OCI-M1 (cell line): ENCODE measurements around the gene MED9.

Source experiments
- DNase-seq: peaks from one replicate; lab custom pipeline; 2025; lab: John Stamatoyannopoulos, UW

MED9 gene

DNA sequence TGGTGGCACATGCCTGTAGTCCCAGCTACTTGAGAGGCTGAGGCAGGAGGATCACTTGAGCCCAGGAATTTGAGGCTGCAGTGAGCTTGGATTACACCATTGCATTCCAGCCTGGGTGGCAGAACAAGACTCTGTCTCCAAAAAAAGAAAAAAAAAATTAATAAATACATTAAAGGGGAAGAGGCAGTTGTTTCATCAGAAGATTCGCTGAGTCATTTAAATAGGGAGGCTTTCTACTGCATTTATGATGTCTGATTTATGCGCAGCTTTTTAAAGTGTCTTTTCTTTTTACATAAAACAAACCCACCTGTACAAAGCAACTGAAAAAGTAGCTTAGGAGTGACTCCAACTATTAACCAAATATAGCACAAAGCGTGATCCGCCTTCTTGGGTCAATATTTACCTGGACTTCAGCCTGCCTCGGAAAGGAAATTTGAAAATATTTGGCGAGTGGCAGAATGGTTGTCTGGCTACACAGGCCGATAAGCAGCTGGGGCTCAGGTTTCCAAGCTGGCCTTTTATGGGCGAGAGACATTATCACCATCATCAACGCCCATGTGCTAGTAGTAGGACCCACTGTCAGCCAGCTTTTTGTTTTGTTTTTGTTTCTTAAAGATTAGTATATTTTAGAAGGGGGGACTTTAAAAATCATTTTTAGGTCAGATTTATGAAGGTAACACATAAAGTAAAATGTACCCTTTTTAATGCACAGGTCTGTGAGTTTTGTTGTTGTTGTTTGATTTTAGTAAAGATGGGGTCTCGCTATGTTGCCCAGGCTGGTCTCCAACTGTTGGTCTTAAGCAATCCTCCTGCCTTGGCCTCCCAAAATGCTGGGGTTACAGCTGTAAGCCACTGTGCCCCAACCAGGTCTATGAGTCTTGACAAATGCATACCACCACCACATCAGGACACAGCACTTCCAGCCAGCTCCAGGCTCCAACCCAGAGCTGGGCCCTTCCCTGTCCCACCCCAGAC, 61.9 kb downstream of the MED9 start:
- no peak for DNase-seq

DNA sequence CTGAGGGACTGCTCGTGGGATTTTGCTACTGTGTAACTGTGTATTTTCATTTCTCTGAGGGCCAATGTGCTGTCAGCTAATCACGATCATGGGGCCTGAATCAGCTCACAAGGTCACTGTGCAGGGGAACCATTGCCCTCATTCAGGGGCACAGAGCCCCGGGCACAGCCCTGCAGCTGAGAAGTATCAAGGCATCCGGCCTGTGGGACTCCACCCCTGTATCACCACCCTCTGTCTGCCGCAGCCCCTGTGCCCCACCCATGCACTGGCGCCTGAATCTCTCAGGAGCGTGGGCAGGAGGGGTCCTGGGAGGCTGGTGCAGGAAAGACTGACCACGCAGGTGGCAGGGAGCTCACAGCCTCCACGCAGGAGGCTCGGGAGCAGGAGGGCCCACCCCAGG, 62.8 kb downstream of the MED9 start:
- DNase-seq: no peak

DNA sequence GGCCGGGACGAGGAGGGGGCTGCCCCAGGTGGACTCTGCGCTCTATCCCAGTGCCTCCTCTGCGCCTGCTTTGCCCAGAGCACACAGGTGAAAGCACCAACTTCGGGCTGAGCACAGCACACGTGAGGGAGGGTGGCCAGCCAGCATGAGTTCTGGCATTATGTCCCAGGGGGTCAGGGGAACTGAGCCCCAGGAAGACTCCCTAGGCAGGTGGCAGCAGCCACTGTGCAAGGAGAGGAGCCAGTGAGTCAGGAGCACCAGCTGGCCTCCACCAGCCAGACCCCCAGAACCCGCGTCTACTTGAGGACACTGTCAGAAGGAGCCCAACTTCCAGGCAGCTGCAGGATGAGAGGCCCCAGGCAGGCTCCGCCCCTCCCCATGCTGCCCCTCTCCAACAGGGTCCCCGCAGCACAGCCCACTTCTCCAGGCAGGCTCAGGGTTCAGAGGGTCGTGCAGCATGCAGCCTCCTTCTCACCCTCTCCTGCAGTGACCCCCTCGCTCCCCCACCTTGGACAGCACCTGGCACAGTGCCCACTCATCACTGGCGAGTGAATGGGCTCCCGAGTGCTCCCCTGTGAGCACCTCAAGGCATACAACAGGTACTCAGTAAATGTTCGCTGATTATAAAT, 63.6 kb downstream of the MED9 start:
- DNase-seq: no peak

DNA sequence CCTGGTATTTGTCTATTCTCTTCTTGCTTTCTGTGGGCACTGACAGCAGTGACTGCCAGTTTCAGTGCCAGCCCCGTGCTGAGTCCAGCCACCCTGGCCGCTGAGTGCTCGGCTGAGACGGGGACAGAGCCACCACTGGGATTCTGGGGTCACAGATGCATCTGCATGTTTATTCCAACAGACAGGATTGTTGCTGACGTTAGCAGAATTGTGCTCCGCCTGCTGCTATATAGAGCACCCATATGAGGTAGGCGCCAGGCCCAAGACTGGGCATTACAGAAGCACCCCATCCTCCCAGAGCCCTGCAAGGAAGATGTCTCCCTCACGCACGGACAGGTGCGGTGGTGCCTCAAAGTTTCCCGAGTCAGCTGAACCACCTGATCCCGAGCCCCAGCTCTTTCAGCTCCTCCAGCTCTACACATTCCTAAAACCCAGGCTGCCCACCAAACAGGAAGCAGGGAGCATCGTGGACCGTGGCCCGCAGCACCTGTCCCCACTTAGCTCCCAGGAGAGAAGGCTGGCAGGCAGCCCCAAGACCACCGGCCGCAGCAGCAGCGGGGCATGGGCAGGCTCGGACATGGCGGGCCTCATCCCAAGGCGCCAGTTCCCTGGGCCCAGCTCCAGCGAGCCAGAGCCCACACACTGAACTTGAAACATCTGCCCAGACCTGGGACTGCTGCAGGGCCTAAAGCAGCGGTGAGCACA, 64.3 kb downstream of the MED9 start:
- no peak for DNase-seq

DNA sequence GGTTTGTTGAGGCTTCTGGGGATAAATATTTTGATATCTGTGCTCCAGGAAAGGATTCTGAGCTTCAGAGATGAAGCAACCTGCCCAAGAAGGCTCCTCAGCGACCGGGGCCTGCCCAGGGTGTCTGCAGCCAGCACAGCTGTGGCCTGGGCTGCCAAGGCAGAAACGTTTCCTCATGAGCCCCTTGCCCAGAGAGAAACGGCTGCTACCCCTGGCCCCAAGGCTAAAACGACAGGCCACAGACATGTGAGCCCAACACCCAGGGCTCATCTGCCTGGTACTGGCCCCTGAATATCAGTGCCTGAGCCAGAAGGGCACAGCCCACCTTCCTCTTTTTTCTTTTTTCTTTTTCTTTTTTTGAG, 64.8 kb downstream of the MED9 start:
- no peak for DNase-seq
